GM12892 (cell line): ENCODE data around the gene CDO1.

ENCODE experiments used
- POLR2A ChIP-seq: IDR thresholded peaks from 2 replicates; pipeline ENCODE4 v1.6.1; 2011; ENCODE audit warnings: low read depth, low read length, control low read depth
- TAF1 ChIP-seq: IDR thresholded peaks from 2 replicates; pipeline ENCODE4 v1.6.1; 2011; ENCODE audit warnings: low read depth, mild to moderate bottlenecking, control low read depth, low read length, borderline replicate concordance

DNA sequence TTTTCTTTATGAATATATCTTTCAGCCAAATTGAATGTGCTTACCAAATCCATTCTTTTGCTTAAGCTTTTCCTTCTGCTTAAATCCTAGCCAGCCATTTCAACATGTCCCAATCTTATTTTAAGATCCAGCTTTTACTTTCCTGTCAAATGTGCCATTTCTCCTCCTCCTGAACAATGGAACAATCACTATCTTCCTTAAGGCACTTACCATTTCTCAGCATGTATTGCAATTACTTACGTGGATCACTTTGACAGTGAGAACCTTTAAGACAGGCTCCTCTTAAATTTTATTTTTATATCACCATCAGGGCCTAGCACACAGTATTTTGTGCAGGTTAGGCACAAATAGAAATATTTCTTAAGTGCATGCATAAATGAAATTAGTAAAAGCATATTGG lies 4.4 kb upstream of the CDO1 start:
- TF ChIP-seq POLR2A (no peak), TAF1 (no peak)
